Fibroblast of mammary gland (primary cell): ENCODE data around the gene PRICKLE1.

Experiments
- DNase-seq: peaks from one replicate; pipeline ENCODE4 v3.0.0-alpha.2; 2010; ENCODE audit warnings: low read depth
- H3K4me3 ChIP-seq: 2 replicates; pipeline ENCODE4 v1.5.1; 2011; ENCODE audit warnings: low read depth, mild to moderate bottlenecking, low read length, moderate library complexity; ENCODE audit not compliant: control insufficient read depth
- CTCF ChIP-seq: conservative IDR thresholded peaks from 2 replicates; pipeline ENCODE4 v1.5.1; 2011; ENCODE audit warnings: low read depth, low read length, inconsistent platforms; ENCODE audit not compliant: control insufficient read depth, insufficient read depth

Gene PRICKLE1

GRCh38 chr12:42539696-42540095 is 49.9 kb downstream of the PRICKLE1 start:
- no peak overlapping the region for H3K4me3 ChIP-seq
- no peak for DNase-seq
- no peak for TF ChIP-seq CTCF

- H3K4me3 ChIP-seq: no peak overlapping the region
- no peak for DNase-seq
- TF ChIP-seq CTCF: no peak
Measured at GRCh38 chr12:42538203-42538602, 51.3 kb downstream of the PRICKLE1 start.

GRCh38 chr12:42534184-42534838 is 55.2 kb downstream of the PRICKLE1 start:
- DNase-seq: no peak
- TF ChIP-seq CTCF: no peak
- H3K4me3 ChIP-seq: no peak overlapping the region

GRCh38 chr12:42530284-42530683 is 59.3 kb downstream of the PRICKLE1 start:
- no peak for DNase-seq
- H3K4me3 ChIP-seq: no peak overlapping the region

GRCh38 chr12:42525444-42525843 is 64.1 kb downstream of the PRICKLE1 start:
- DNase-seq: no peak
- H3K4me3 ChIP-seq: no peak overlapping the region
- no peak for TF ChIP-seq CTCF

More at GRCh38 chr12:42530284-42530683, 59.3 kb downstream of the PRICKLE1 start:
- TF ChIP-seq CTCF: no peak

GRCh38 chr12:42524716-42525115 is 64.8 kb downstream of the PRICKLE1 start:
- DNase-seq: peak; percentile 7
- no peak for TF ChIP-seq CTCF
- H3K4me3 ChIP-seq: no peak overlapping the region

- DNase-seq: no peak
- no peak for TF ChIP-seq CTCF
- H3K4me3 ChIP-seq: no peak overlapping the region
Measured at GRCh38 chr12:42516573-42516972, 73.0 kb downstream of the PRICKLE1 start.
